Measurements from ENCODE around the gene CTXND1. TPM values are rescaled to one million over a fixed set of nuclear protein-coding genes. Genes with fewer than 3 reads are reported as not detected.

The CTXND1 gene
- total and polyA plus RNA-seq, 9 donors = 0.04 to 0.52 (median 0.14) TPM; not detected in 1

GRCh38 chr15:80162059-80162554, 89.9 kb downstream of the CTXND1 start:
- intact Hi-C loops (cut with DNase I) = loop anchor here in 1 of 4 donors (10.0 kb wide), 1 partner anchor 243 kb away; the partner anchor contains the start of gene ARNT2
- WGBS, 3 donors = 17 to 24% (median 20%) methylated on average over 6 of the region's 6 CpGs
- H3K4me3 ChIP-seq = no peak overlapping the region
- H3K4me1 ChIP-seq (ENCODE audit: insufficient read depth) = no peaks in the 10 kb centered on the region
- H3K27me3 ChIP-seq = no peaks in the 10 kb centered on the region
- DNase-seq = peak in 1 of 5 donors; percentile 42
- H3K36me3 ChIP-seq = no peaks in the 10 kb centered on the region
- no peak overlapping the region for H3K27ac ChIP-seq
- H3K9me3 ChIP-seq = no peaks in the 10 kb centered on the region
- TF ChIP-seq, protein P1, sequence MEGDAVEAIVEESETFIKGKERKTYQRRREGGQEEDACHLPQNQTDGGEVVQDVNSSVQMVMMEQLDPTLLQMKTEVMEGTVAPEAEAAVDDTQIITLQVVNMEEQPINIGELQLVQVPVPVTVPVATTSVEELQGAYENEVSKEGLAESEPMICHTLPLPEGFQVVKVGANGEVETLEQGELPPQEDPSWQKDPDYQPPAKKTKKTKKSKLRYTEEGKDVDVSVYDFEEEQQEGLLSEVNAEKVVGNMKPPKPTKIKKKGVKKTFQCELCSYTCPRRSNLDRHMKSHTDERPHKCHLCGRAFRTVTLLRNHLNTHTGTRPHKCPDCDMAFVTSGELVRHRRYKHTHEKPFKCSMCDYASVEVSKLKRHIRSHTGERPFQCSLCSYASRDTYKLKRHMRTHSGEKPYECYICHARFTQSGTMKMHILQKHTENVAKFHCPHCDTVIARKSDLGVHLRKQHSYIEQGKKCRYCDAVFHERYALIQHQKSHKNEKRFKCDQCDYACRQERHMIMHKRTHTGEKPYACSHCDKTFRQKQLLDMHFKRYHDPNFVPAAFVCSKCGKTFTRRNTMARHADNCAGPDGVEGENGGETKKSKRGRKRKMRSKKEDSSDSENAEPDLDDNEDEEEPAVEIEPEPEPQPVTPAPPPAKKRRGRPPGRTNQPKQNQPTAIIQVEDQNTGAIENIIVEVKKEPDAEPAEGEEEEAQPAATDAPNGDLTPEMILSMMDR (IDR thresholded peaks at IDR 0.05) = no peak
- no peak for TF ChIP-seq EP300 (IDR thresholded peaks at IDR 0.05)

- Histone ChIP-seq H3K36me3 (no peaks in the 10 kb centered on the region), H3K9me3 (no peaks in the 10 kb centered on the region), H3K27me3 (no peaks in the 10 kb centered on the region), H3K4me3 (no peak overlapping the region), H3K27ac (no peak overlapping the region), H3K4me1 (ENCODE audit: insufficient read depth) (no peaks in the 10 kb centered on the region)
- DNase-seq = no peak
- TF ChIP-seq EP300 (IDR thresholded peaks at IDR 0.05) = no peak
- TF ChIP-seq, protein P1 (IDR thresholded peaks at IDR 0.05) = no peak
- TF ChIP-seq POLR2A (IDR thresholded peaks at IDR 0.05) = no peak
- WGBS, 3 donors = 79 to 84% (median 80%) methylated on average over 6 of the region's 6 CpGs
- intact Hi-C loops (cut with DNase I) = loop anchor here in 1 of 4 donors (10.0 kb wide), 1 partner anchor 243 kb away; the partner anchor contains the start of gene ARNT2
These were observed 90.5 kb downstream of the CTXND1 start for GRCh38 chr15:80161468-80162016.

- peak in 2 of 5 donors; percentile 35 to 43 for DNase-seq
- no peaks in the 10 kb centered on the region for H3K4me1 ChIP-seq (ENCODE audit: insufficient read depth)
- no peak overlapping the region for H3K4me3 ChIP-seq
- no peaks in the 10 kb centered on the region for H3K27me3 ChIP-seq
- TF ChIP-seq EP300 (IDR thresholded peaks at IDR 0.05) = no peak
- TF ChIP-seq, protein P1 (IDR thresholded peaks at IDR 0.05) = no peak
- no peak for TF ChIP-seq POLR2A (IDR thresholded peaks at IDR 0.05)
- H3K9me3 ChIP-seq = no peaks in the 10 kb centered on the region
- intact Hi-C loops (cut with DNase I) = loop anchor here in 1 of 4 donors (10.0 kb wide), 1 partner anchor 244 kb away; the partner anchor contains the start of gene ARNT2
- no peak overlapping the region for H3K27ac ChIP-seq
- no peaks in the 10 kb centered on the region for H3K36me3 ChIP-seq
- 67 to 77% (median 70%) methylated on average over 7 of the region's 7 CpGs for WGBS, 3 donors
These were observed 91.3 kb downstream of the CTXND1 start for GRCh38 chr15:80160570-80161156.

DNA sequence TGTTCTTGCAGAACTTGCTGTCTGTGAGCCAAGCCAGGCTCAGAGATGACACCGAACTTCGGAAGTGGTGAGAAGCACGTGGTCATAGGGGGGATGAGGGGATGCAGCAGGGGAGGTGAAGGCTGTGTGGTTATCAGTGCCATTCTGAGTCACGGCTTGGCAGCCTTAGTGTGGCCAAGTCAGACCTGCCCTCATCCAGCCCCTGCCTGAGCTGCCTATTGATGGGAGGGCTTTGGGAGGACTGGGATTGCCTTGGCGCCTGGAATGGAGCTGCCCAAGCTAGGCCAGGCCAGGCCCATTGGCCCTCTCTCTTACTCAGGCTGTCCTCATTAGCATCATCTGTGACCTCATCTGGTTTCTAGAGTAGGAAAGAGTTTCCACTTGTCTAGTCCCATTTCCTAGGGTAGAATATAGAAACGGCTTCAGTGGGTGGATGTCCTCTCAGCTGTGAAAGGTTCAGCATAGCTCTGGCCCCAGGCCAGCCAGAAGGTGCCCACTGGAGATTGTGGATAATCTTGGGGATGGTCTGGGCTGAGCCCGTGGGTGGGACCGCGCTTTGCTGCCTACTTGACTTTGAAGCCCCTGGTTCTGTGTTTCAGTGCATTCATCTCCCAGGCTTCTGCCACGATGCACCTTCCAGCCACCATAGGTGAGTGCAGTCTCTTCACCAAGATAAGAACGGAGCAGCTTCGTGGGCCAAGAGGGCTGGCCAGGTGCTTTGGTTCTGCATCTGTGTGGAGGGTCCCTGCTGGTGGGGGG, 92.0 kb downstream of the CTXND1 start:
- H3K27me3 ChIP-seq = no peaks in the 10 kb centered on the region
- no peak overlapping the region for H3K4me3 ChIP-seq
- no peaks in the 10 kb centered on the region for H3K36me3 ChIP-seq
- H3K27ac ChIP-seq = no peak overlapping the region
- intact Hi-C loops (cut with DNase I) = loop anchor here in 1 of 4 donors (10.0 kb wide), 1 partner anchor 245 kb away; the partner anchor contains the start of gene ARNT2
- H3K9me3 ChIP-seq = no peaks in the 10 kb centered on the region
- no peak for DNase-seq
- whole genome bisulfite sequencing, 3 donors = 90 to 92% (median 91%) methylated on average over 12 of the region's 12 CpGs
- no peak for TF ChIP-seq POLR2A (IDR thresholded peaks at IDR 0.05)
- no peaks in the 10 kb centered on the region for H3K4me1 ChIP-seq (ENCODE audit: insufficient read depth)
